Skeletal muscle satellite cell (primary cell): Measurements from ENCODE around the gene RAD51B.

Source experiments
- H3K27me3 ChIP-seq: 2 replicates; pipeline ENCODE4 v1.7.0; 2013; ENCODE audit warnings: low read length; ENCODE audit not compliant: control insufficient read depth, insufficient read depth
- H3K36me3 ChIP-seq: 2 replicates; pipeline ENCODE4 v1.7.0; 2013; ENCODE audit warnings: mild to moderate bottlenecking, control low read depth, low read length; ENCODE audit not compliant: insufficient read depth
- H3K4me1 ChIP-seq: 2 replicates; pipeline ENCODE4 v1.7.0; 2013; ENCODE audit warnings: low read length; ENCODE audit not compliant: control insufficient read depth, insufficient read depth
- H3K4me2 ChIP-seq: 2 replicates; pipeline ENCODE4 v1.7.0; 2013; ENCODE audit warnings: mild to moderate bottlenecking, low read length
- H3K4me3 ChIP-seq: 2 replicates; pipeline ENCODE4 v1.7.0; 2013; ENCODE audit warnings: low read length
- H3K9ac ChIP-seq: 2 replicates; pipeline ENCODE4 v1.7.0; 2013; ENCODE audit warnings: mild to moderate bottlenecking, low read depth, low read length, moderate library complexity
- H3K9me3 ChIP-seq: replicated peaks from 2 replicates; pipeline ENCODE4 v1.7.0; 2013; ENCODE audit warnings: mild to moderate bottlenecking, control low read depth, low read length

RAD51B gene

GRCh38 chr14:68402525-68403101 is 583.0 kb downstream of the RAD51B start:
- H3K9ac ChIP-seq: no peak overlapping the region
- H3K9me3 ChIP-seq: no peaks in the 10 kb centered on the region
- no peak overlapping the region for H3K4me3 ChIP-seq
- H3K27me3 ChIP-seq: no peaks in the 10 kb centered on the region
- no peaks in the 10 kb centered on the region for H3K36me3 ChIP-seq
- H3K4me2 ChIP-seq: no peak overlapping the region
- H3K4me1 ChIP-seq: peaks cover 17% of the 10 kb centered on the region

DNA sequence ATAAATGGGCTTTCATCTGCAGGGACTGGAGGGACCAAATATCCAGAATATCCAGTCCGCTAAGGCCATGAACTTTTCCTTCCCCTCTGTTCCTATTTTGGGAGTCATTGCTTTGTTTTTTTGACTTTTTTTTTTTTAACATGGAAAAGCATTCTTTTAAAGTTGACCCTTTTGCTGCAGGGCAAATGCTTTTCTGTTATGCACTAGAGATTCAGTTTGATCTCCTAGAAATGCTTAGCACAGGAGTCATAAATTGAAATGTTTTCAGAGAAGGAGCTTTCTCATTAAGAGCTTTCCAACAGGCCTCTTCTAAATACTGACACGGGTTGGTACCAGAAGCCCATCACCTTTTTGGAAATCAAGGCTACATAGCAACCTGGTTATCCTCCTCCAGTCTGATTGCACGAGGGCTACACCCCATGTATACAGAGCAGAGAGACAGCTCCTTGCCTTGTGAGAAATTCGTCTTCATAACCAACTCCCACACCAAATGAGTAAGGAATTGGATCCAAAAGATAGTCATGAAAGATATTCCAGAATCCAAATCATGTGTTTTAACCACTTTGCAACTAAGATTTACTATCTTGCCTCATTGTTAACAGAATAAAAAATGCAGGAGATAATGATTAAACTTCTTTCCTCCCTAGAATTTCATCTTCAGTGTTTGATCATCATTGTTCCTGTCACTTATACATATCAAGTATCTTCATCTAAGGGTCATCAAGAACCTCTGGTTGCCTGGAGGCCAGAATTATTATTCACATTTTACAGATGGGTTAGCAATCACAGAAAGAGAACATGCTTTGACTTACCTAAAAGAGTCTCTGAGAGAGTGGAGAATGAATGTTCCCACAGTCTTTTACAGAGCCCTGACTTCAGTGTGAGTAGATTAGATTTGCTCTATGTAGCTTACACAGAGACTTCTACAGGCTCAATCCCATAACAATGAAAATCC is 583.9 kb downstream of the RAD51B start:
- Histone ChIP-seq H3K36me3 (no peaks in the 10 kb centered on the region), H3K9me3 (no peaks in the 10 kb centered on the region), H3K4me3 (no peak overlapping the region), H3K4me2 (no peak overlapping the region), H3K4me1 (peaks cover 8% of the 10 kb centered on the region), H3K9ac (no peak overlapping the region), H3K27me3 (no peaks in the 10 kb centered on the region)

GRCh38 chr14:68404146-68404527 is 584.6 kb downstream of the RAD51B start:
- Histone ChIP-seq H3K9me3 (no peaks in the 10 kb centered on the region), H3K4me3 (no peak overlapping the region), H3K27me3 (no peaks in the 10 kb centered on the region), H3K36me3 (no peaks in the 10 kb centered on the region), H3K4me2 (no peak overlapping the region), H3K4me1 (peaks cover 8% of the 10 kb centered on the region), H3K9ac (no peak overlapping the region)

GRCh38 chr14:68404652-68405183 is 585.1 kb downstream of the RAD51B start:
- peaks cover 12% of the 10 kb centered on the region for H3K4me1 ChIP-seq
- H3K4me3 ChIP-seq: no peak overlapping the region
- no peaks in the 10 kb centered on the region for H3K36me3 ChIP-seq
- no peaks in the 10 kb centered on the region for H3K9me3 ChIP-seq
- H3K4me2 ChIP-seq: no peak overlapping the region
- H3K9ac ChIP-seq: no peak overlapping the region
- H3K27me3 ChIP-seq: no peaks in the 10 kb centered on the region

- Histone ChIP-seq H3K9me3 (no peaks in the 10 kb centered on the region), H3K4me2 (no peak overlapping the region), H3K9ac (no peak overlapping the region), H3K4me1 (peaks cover 12% of the 10 kb centered on the region), H3K36me3 (no peaks in the 10 kb centered on the region), H3K27me3 (no peaks in the 10 kb centered on the region), H3K4me3 (no peak overlapping the region)
Observed at GRCh38 chr14:68405961-68406360, 586.4 kb downstream of the RAD51B start.

- Histone ChIP-seq H3K4me2 (no peak overlapping the region), H3K27me3 (no peaks in the 10 kb centered on the region), H3K4me1 (peaks cover 12% of the 10 kb centered on the region), H3K36me3 (no peaks in the 10 kb centered on the region), H3K9ac (no peak overlapping the region), H3K9me3 (no peaks in the 10 kb centered on the region), H3K4me3 (no peak overlapping the region)
Observed at GRCh38 chr14:68407285-68407684, 587.7 kb downstream of the RAD51B start.

DNA sequence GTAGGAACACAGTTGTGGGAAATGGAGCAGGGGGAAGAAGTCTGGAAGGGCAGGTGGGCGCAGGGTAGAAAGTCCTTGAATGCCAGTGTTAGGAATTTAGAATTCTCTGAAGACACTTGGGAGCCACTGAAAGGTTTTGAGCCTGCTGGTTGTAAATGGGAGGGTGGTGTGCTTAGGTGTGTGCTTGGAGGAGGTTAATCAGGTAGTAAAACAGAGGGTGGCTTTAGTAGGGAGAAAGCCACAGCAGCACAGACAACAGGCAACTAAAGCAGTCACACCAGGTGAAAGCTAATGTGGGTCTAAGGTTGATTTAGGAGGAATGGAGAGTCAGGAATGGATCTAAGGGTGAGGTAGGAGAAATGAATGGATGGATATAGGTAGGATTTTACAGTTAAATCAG is 588.2 kb downstream of the RAD51B start:
- Histone ChIP-seq H3K9me3 (no peaks in the 10 kb centered on the region), H3K4me1 (peaks cover 15% of the 10 kb centered on the region), H3K27me3 (no peaks in the 10 kb centered on the region), H3K9ac (no peak overlapping the region), H3K36me3 (no peaks in the 10 kb centered on the region), H3K4me3 (no peak overlapping the region), H3K4me2 (no peak overlapping the region)

- no peaks in the 10 kb centered on the region for H3K27me3 ChIP-seq
- no peak overlapping the region for H3K4me2 ChIP-seq
- H3K4me3 ChIP-seq: no peak overlapping the region
- no peaks in the 10 kb centered on the region for H3K36me3 ChIP-seq
- no peaks in the 10 kb centered on the region for H3K9me3 ChIP-seq
- H3K9ac ChIP-seq: no peak overlapping the region
- peaks cover 15% of the 10 kb centered on the region for H3K4me1 ChIP-seq
Observed at GRCh38 chr14:68408680-68409079, 589.1 kb downstream of the RAD51B start.

DNA sequence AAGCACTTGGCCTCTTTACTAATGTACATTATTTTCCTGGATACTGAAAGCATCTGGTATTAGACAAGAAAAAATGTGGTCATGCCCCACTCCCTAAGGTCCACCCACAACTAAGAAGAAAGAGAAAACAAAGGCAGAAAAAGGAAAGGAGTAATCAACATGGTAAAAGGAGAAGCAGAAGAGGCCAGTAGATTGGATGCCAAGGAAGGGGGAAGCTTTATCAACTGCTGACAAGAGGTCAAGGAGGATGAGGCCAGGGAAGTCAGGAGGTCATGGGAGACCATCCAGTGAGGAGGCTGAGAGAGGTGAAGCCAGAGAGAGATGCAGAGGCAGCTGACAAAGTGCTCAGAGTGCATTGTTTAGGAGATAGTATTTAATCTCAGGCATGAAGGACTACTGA is 589.8 kb downstream of the RAD51B start:
- H3K9me3 ChIP-seq: no peaks in the 10 kb centered on the region
- no peak overlapping the region for H3K4me2 ChIP-seq
- no peak overlapping the region for H3K9ac ChIP-seq
- H3K4me1 ChIP-seq: peaks cover 15% of the 10 kb centered on the region
- H3K4me3 ChIP-seq: no peak overlapping the region
- H3K36me3 ChIP-seq: no peaks in the 10 kb centered on the region
- H3K27me3 ChIP-seq: no peaks in the 10 kb centered on the region

DNA sequence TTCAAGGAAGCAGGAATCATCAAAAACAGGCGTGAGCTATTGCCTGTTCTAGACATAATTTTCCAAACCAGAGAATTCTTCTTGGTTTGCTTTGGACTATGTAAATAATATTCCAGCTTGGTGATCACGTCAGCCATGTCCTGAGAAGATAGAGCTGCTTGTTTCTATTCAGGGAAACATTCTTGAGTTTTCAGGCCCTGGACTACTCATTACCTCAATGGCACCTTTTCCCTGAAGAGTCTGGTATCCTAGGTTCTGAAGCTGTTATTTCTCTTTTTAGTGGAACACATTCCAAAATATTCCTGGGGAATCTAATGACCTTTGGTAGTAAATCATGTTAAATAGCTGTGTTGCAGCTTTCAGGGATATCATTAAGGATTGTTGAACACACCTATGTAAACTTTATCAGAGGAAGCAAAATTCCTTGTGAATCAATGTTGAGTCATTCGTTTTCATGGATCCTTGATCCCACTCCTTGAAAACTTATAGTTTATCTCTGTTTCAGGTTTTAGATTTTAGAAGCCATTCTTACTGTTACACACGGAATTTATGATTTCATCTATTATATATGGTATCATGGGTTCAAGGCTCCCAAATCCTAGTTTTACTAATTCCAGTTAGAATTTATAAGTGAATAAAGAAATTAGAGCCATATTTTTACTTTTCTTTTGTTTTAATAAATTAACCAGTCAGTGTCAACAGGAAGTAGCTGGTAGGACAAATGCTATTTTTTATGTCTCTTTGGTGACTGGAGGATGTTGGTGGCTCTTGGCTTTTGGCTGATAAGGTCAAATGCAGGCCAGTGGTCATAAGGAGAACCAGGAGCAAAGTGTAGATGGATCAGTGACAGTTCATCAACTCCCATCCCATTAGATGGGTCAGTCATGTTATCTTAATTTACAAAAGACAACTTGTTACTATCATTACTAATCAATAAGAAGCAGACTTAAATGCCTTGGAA is 593.2 kb downstream of the RAD51B start:
- Histone ChIP-seq H3K4me1 (peaks cover 6% of the 10 kb centered on the region), H3K36me3 (no peaks in the 10 kb centered on the region), H3K9ac (no peak overlapping the region), H3K9me3 (no peaks in the 10 kb centered on the region), H3K27me3 (no peaks in the 10 kb centered on the region), H3K4me3 (no peak overlapping the region), H3K4me2 (no peak overlapping the region)

GRCh38 chr14:68413509-68413908 is 593.9 kb downstream of the RAD51B start:
- H3K9ac ChIP-seq: no peak overlapping the region
- peaks cover 6% of the 10 kb centered on the region for H3K4me1 ChIP-seq
- no peaks in the 10 kb centered on the region for H3K36me3 ChIP-seq
- no peak overlapping the region for H3K4me3 ChIP-seq
- H3K27me3 ChIP-seq: no peaks in the 10 kb centered on the region
- H3K4me2 ChIP-seq: no peak overlapping the region
- no peaks in the 10 kb centered on the region for H3K9me3 ChIP-seq
